Measurements from ENCODE around the gene IL1R2. TPM values are rescaled to one million over a fixed set of nuclear protein-coding genes. Genes with fewer than 3 reads are reported as not detected.

Gene IL1R2, protein sequence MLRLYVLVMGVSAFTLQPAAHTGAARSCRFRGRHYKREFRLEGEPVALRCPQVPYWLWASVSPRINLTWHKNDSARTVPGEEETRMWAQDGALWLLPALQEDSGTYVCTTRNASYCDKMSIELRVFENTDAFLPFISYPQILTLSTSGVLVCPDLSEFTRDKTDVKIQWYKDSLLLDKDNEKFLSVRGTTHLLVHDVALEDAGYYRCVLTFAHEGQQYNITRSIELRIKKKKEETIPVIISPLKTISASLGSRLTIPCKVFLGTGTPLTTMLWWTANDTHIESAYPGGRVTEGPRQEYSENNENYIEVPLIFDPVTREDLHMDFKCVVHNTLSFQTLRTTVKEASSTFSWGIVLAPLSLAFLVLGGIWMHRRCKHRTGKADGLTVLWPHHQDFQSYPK
- 0.57 and 0.81 TPM in 2 replicates for total RNA-seq (ENCODE audit: low replicate concordance)

GRCh38 chr2:101991721-101992145 lies at the start of gene IL1R2:
Gene IL1R2 (plus strand): TSS chr2:101991960. CDS start chr2:102008576, 16,616 bp downstream.
- no peak for DNase-seq (ENCODE audit: low read depth)
- H3K4me3 ChIP-seq (ENCODE audit: low read depth, low read length), result no peak within 1 kb of the TSS
- TF ChIP-seq, protein P1, sequence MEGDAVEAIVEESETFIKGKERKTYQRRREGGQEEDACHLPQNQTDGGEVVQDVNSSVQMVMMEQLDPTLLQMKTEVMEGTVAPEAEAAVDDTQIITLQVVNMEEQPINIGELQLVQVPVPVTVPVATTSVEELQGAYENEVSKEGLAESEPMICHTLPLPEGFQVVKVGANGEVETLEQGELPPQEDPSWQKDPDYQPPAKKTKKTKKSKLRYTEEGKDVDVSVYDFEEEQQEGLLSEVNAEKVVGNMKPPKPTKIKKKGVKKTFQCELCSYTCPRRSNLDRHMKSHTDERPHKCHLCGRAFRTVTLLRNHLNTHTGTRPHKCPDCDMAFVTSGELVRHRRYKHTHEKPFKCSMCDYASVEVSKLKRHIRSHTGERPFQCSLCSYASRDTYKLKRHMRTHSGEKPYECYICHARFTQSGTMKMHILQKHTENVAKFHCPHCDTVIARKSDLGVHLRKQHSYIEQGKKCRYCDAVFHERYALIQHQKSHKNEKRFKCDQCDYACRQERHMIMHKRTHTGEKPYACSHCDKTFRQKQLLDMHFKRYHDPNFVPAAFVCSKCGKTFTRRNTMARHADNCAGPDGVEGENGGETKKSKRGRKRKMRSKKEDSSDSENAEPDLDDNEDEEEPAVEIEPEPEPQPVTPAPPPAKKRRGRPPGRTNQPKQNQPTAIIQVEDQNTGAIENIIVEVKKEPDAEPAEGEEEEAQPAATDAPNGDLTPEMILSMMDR (IDR thresholded peaks at IDR 0.05; ENCODE audit: insufficient read depth, low read length), result no peak

GRCh38 chr2:101942851-101943250 lies 48.9 kb upstream of the IL1R2 start:
- no peak for DNase-seq (ENCODE audit: low read depth)
- TF ChIP-seq, protein P1 (IDR thresholded peaks at IDR 0.05; ENCODE audit: insufficient read depth, low read length), result no peak
- H3K4me3 ChIP-seq (ENCODE audit: low read depth, low read length), result no peak overlapping the region

GRCh38 chr2:101946372-101947039 lies 45.3 kb upstream of the IL1R2 start:
- DNase-seq (ENCODE audit: low read depth), result no peak

DNA sequence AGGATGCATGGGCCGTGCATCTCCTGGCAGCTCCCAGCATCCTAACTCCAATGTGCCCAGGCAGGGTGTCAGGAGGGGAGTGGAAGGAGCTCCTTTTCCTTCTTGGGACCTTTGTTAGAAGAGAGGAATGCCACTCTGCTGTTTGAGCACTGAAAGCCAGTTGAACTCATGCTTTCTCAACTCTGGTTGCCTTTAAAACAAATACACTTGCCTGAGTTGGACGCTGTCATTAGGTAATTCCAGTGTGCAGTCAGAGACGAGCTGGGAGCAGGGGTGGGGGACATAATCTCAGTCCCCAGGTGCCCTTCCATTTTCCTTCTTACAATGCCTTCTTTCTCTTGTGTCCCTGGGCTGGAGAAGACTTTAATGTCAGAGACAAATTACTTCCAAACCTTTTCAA lies 44.4 kb upstream of the IL1R2 start:
- no peak for DNase-seq (ENCODE audit: low read depth)
- TF ChIP-seq, protein P1 (IDR thresholded peaks at IDR 0.05; ENCODE audit: insufficient read depth, low read length), result no peak
- no peak overlapping the region for H3K4me3 ChIP-seq (ENCODE audit: low read depth, low read length)

More at GRCh38 chr2:101946372-101947039, 45.3 kb upstream of the IL1R2 start:
- TF ChIP-seq, protein P1 (IDR thresholded peaks at IDR 0.05; ENCODE audit: insufficient read depth, low read length), result no peak
- H3K4me3 ChIP-seq (ENCODE audit: low read depth, low read length), result no peak overlapping the region

DNA sequence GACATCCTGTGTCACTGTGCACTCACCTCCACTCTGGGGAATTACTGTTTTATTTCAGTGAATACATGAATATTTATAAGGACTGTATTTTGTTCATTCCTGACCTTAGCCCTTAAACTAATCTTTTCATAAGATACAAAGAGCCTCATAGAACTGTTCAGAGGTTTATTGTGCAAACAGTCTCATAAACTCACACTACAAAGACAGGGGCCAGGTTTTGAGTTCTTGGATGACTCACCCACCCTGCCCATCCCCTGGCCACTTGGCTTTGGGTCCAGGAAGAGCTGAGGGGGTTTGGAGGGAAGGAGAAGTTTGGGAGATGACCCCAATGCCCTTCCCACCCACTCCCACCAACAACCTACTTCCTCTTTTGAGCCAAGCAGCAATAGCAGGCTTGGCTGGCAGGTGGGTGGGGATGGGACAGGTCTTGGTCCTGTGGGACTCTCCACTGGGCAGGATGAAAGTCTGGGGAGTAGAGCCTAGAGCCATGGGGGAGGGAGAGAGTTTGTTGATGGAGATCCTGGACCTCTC lies 43.1 kb upstream of the IL1R2 start:
- DNase-seq (ENCODE audit: low read depth), result no peak
- TF ChIP-seq, protein P1 (IDR thresholded peaks at IDR 0.05; ENCODE audit: insufficient read depth, low read length), result no peak
- H3K4me3 ChIP-seq (ENCODE audit: low read depth, low read length), result no peak overlapping the region

- DNase-seq (ENCODE audit: low read depth), result no peak
- TF ChIP-seq, protein P1 (IDR thresholded peaks at IDR 0.05; ENCODE audit: insufficient read depth, low read length), result no peak
- no peak overlapping the region for H3K4me3 ChIP-seq (ENCODE audit: low read depth, low read length)
Observed at GRCh38 chr2:101949304-101949703, 42.5 kb upstream of the IL1R2 start.

Measured in fibroblast of the aortic adventitia (primary cell).